Measurements from ENCODE around the gene EVA1A. TPM values are rescaled to one million over a fixed set of nuclear protein-coding genes. Genes with fewer than 3 reads are reported as not detected.

The EVA1A gene
- total RNA-seq, 1 experiment from 2014 or later: not detected

DNA sequence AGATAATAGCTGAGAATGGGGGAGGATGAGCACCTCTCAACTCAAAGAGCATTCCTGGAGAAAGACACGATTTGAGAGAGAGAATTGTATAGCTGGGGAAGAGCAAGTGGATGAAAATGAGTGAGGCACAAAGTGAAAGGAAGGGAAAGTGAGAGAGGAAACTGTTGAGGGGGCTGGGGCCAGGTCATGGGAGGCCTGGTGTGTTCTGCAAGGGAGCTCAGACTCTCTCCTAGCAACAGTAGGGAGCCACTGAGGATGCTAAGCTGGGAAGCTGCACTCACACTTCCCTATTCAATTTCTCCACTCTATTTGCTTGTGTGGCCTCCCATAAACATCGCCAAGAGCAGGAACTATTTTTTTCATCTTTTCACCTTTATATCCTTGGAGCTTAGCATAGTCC is 14.8 kb downstream of the EVA1A start:
- no peak for DNase-seq (ENCODE audit: extremely low read depth, low read depth)

DNA sequence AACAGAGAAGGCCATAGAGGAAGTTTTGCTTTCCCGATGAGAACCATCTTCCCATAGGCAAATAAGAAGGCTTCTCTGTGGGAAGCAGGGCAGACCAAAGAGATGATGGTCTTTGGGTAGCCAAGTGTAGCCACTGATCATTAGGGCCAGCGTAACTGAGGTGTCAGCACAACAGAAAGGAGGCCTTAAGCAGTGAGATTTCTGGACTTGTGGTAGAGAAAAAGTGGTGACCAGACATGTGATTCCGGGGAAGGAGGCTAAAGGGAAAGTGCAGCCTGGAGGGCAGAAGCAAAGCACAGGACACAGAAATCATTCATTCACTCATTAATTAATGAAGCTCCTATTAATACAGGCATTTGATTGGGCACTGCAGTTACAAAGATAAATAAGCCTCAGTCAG is 15.4 kb downstream of the EVA1A start:
- DNase-seq (ENCODE audit: extremely low read depth, low read depth): no peak

DNA sequence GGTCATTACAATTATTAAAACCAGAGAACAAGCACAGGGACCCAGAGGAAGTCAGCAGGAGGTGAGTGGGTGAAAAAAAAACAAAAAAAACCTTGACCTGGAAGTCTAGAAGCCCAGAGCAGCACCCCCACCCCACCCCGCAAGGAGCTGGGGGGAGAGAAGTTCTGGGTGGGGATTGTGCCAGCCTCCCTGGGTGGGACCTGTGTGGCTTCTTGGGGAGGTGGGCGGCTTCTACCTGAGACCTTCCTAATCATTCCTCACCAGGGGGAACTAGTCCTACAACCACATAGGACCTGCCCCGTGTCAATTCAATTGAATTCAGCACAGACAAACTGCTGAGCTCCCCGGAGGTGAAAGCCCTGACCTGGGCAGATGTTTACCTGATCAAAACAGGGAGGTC is 17.3 kb downstream of the EVA1A start:
- DNase-seq (ENCODE audit: extremely low read depth, low read depth): no peak

DNA sequence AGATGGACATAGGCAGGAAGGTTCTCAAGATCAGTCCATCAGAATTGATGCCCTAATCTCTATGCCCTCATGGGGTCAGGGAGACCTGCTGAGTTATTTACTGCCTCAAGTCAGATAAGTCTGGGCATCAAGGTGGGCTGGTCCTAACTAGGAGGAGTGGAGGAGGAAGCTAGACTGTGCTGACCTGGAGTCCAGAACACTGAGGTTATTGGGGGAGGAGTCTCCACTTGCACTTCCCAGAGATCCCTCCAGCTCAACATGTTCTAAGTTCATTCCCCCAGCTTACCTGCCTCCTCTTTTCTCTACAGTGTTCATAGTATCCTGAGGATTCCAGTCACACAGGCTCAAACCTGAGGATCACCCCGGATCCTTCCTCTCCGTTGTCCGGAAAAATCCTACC is 19.3 kb downstream of the EVA1A start:
- no peak for DNase-seq (ENCODE audit: extremely low read depth, low read depth)

DNA sequence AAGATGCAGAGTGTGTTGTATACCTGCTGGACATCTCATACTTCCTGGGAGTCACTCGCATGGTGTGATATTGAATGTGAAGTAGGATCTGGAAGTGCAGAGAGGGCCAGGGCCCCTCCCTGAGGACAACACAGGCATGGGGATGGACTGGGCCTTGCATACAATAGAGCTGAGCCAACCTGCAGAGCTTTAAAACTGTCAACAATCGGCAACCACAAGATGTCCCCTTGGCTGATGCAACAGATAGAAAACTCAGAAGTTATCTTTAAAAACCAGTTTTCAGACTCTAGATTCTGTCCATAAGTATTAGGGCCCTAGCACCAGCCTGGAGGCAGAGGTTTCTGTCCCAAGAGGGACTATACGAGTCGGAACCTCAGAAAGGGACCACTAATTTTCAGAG is 19.7 kb downstream of the EVA1A start:
- DNase-seq (ENCODE audit: extremely low read depth, low read depth): no peak

DNA sequence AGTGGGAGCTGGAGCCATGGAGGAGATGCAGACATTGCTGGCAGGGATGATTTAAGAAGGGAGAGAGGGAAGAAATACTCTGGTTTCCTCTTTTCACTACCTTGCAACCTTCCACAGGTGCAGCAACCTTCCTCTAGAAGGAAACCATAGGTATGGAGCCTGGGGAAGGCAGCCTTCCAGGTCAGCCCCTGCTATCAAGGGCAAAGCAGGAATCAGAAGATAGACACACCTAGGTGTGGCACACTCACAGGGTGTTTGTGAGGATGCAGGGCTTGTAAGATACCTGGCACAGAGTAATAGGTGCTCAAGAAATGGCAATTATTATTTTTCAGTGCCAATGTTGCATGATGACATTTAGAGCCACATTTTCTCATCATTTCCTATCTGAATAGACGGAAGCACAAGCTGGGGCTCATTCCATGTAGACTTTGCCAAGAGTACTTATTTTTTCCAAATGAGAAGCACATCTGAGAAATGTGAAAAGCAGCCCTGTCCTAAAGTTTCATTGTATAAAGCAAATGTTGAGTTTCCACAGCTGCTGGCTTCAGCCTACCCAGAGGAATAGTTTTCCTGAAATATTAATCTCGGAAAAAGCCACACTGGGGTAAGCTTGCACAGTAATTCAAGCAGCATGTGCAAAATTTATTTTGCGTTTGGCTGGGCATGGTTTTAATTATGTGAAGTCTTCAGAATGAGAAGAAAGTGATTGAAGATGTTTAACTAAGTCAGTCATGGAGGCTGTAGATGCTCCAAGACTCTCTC is 20.6 kb downstream of the EVA1A start:
- DNase-seq (ENCODE audit: extremely low read depth, low read depth): no peak

DNA sequence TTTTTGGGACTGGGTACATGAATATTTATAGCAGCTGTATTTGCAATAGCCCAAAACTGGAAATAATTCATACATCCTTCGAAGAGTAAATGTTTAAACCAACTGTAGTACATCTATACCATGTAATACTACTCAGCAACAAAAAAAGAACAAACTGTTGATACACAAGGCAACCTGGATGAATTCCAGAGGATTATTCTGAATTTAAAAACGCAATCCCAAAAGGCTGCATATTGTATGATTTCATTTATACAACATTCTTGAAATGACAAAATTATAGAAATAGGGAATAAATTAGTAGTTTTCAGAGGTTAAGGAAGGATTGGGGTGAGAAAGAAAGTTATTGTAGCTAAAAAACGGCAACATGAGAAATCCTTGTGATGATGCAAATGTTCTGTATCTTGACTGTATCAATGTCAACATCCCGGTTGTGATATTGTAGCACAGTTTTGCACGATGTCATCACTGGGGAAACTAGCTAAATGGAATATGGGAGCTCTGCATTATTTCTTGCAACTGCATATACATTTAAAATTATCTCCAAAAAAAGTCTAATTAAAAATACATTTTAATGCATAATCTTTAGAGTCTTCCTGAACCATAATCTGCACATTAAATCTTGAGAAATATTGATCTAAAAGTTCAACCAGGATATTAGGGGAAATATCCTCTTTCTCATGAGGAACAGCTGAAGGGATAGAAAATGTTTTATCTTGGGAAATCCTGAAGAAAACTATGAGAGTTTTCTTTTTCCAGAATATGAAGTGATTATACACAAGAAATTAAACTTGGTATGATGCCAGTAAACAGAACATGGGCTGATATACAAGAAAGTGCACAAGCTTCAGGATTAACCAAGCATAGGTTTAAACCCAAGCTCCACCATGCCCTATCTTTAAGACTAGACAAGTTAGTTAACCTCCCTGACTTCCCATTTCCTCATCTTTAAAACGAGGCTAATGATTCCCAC is 21.9 kb downstream of the EVA1A start:
- DNase-seq (ENCODE audit: extremely low read depth, low read depth): no peak

DNA sequence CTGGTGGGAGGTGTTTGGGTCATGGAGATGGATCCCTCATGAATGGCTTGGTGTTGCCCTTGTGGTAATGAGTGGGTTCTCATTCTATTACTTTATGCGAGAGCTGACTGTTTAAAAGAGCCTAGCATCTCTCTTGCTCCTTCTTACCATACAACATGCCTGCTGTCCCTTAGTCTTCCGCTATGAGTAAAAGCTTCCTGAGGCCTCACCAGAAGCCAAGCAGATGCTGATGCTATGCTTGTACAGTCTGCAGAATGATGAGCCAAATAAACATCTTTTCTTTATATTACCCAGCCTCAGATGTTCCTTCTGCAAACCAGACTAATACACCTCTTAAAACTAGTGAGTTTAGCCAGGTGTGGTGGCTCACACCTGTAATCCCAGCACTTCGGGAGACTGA is 23.1 kb downstream of the EVA1A start:
- DNase-seq (ENCODE audit: extremely low read depth, low read depth): no peak

DNA sequence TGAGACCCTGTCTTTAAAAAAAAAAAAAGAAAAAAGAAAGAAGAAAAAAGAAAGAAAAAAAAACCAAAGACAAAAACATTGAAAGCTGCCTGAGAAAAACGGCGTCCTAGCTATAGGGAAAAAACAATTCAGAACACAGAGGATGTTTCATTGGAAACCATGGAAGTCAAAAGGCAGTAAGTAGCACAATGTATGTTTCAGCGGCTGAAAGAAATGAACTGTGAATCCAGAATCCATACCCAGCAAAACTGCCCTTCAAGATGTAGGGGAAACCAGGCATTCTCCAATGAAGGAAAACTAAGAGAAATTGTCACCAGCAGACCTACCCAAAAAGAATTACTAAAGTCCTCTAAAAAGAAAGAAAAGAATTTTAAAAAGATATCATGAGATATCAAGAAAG is 27.6 kb downstream of the EVA1A start:
- DNase-seq (ENCODE audit: extremely low read depth, low read depth): no peak

DNA sequence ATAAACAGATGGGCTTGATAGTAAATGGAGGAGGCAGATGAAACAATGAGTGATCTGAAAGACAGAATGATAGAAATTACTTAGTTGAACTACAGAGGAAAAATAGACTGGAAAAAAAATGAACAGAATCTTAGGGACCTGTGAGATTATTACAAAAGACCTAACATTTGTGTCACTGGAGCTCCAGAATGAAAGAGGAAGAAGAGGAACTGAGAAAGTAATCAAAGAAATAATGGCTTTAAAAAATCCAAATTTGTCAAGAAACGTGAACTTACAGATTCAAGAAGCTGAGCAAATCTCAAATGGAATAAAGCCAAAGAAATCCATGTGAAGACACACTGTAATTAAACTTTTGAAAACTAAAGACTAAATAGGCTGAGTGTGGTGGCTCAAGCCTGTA is 28.3 kb downstream of the EVA1A start:
- no peak for DNase-seq (ENCODE audit: extremely low read depth, low read depth)

DNA sequence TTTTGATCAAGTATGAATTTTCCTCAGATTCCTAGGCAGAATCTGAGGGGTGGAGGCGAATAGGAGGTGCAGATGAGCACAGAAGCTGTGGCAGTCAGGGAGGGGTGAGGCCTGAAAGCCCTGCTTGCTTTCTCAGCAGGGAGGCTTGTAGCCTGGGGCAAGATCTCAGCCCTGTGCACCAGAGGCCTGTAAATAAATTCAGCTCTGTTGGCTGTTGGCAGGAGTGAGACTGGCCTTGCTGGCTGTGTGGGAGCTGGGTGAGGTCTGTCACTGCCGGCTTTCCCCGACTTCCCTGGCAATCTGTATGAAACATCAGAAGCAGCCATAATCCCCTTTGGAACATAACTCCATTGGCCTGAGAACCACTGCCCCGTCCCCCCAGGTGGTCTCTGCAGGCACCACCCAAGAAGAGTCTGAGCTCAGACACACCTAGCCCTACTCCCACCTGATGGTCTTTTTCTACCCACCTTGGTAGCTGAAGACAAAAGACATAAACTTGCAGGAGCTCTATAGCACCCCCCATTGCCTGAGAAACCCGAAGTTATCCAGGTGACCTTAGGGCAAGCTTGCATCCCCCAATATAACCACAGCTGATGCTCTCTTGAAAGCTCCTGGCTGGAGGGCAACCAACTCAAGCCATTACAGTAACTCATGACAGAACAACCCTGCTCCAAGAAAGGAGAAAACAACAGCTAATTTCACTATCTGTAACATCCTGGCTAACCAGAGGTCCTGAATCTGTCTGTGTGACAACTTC is 32.3 kb downstream of the EVA1A start:
- no peak for DNase-seq (ENCODE audit: extremely low read depth, low read depth)

DNA sequence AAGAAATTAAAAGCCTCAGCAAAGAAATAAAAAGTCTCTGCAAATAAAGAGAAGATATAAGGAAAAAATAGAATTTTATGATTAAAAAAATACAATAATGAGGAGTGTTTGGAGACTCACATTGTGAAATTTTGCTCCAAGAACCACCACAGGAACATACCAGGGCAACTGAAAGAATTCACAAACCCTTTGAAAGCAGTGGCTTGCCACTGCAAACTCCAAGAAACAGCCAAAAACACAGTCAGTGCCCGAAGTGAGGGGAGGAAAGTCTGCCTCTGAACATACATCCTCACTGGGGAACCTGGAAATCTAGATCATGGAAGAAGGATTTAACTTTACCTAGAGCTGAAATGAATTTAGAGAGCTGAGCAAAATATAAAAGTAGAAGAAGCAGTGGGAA is 33.1 kb downstream of the EVA1A start:
- DNase-seq (ENCODE audit: extremely low read depth, low read depth): no peak

DNA sequence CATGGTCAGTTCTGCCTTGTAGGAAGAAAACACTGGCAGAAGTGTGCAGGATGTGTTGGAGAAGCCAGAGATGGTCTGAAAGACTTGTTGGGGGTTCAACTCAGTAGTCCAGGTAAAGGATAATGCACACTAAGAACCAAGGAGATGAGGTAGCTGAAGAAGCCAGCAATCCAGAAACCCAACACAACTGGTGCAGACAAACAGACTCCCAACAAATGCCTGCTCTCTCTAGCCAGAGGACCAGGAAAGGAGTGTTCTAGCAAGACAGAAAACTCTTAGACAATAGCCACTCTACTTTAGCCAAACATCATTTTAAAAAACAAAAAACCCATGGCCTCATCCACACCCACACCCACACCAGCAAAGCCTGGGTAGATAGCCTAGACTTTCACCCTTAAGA is 33.9 kb downstream of the EVA1A start:
- no peak for DNase-seq (ENCODE audit: extremely low read depth, low read depth)

DNA sequence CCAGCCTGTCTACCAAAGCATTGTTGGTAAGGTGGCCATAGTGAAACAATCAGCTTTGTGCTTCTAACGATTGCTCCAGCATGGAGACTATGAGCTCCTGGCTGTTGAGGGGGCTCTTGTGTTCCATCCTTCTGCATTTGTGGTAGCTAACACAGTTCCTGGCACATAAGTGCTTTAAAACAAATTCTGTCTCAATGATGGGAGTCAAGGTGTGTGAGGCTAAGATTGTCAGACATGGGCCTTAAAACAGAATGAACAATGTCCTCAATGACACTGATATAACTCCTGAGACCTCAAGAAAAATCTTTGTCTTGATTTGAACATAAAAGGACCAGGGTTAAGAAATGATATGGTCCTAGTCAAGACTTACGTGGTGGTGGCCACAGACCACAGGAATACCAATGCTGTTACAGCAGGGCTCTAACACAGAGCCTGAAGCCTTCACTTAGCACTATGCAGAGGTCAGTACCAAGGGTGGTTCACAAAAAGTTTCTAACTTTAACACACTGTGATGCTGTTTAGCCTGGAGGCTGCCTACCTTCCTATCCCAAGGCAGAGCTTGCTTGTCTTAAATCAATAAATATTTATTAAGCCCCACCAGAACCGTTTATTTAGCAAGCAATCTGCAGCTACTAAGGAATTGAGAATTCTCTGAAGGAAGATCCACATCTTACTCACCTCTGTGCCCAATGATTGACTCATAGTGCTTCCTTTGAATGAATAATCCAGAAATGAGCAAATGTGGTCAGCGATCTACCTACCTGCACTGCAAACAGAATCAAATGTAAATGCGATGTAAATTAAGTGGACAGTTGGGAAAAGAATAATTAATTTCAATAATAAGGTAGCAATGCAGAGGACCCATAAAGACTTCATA is 35.1 kb downstream of the EVA1A start:
- DNase-seq (ENCODE audit: extremely low read depth, low read depth): no peak

DNA sequence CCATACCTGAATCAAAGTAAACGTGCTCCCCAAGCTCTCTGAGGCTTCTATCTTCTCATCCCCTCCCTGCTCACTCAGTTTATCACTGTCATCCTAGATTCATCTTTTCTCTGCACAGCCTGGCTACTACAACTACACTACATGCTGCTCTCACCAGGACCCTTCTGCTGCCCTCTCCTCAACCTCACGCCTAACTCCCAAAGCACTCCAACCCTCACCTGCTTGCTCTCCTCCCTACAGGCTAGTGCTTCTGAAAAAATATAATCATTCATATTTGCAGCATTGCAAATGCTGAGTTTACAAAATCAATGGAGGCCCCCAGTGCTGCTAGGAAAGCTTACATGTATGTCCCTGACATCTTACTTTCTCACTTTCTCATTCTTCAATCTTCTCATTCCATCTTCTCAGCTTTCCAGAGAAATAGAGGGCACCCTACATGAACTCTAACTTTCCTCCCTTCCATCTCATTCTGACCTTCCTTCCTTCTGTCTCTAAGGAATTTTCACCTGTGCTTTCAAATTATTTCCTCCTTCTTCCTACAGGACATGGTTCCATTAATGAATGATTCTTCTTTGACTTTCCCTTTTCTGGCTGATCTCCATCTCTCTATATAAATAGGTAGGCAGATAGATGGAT is 36.3 kb downstream of the EVA1A start:
- DNase-seq (ENCODE audit: extremely low read depth, low read depth): no peak

DNA sequence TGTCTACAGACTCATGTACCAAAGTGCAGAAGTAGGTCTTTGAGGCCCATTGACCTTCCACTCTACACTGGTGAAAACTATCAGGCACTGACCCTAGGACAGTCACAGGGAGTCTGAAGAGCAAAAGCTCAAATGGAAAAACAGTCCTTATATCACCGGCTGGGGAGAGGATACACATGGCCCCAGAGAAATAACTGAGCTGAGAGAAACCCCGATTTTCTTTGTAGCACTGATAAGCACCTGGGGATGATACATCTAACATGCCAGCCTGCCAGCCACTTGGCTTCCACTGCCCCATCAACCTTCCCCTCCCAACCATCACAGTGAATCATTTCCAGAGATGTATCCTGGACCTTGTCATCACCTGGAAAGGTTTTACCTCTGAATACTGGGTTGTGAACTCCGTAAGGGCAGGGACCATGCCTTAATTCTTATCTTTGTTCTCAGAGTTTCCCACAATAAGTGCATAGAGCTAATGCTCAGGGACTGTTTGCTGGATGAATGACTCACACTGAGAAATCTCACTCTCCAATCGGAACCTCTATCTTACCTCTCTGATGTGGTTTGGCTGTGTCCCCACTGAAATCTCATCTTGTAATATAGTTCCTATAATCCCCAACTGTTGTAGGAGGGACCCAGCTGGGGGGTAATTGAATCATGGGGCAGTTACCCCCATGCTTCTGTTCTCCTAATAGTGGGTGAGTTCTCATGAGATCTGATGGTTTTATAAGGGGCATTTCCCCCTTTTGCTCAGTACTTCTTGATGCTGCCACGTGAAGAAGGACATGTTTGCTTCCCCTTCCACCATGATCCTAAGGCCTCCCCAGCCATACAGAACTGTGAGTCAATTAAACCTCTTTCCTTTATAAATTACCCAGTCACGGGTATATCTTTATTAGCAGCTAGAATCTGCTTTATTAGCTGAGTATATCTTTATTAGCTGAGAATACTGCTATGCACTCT is 37.1 kb downstream of the EVA1A start:
- no peak for DNase-seq (ENCODE audit: extremely low read depth, low read depth)

DNA sequence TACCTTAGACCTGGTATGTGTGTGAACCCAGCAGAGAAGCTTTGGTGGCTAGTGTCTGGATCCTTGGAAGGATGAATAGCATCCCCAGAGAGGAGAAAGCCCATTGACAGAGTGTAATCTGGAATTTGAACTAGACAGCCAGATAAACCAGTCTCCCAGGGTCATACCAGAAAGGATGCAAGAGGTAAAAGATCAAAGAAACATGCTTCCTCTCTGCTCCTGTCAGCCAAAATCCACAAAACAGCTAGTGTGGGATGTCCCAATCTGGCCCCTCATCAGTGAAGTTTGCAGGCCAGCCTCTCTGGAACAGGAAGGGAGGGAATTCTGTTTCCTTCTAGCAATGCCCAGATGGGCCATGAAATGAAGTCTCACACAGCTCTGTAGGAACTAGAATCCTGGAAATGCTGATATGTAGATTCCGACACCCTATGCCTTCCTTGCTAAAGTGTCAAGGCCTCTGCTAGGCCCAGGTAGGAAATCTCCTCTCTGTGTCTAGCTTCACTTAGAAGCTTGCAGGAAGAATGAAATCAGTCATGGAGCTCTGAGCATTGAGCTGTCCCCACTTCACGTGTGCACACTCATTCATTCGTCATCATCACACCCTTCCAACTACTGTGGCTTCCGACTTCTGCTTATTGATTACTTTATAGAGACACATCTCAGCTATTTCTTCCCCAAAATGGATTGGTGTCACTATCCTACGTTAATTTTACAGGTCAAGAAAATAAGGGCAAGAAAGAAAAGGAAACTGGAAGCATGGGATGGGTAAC is 38.0 kb downstream of the EVA1A start:
- DNase-seq (ENCODE audit: extremely low read depth, low read depth): no peak
